Colonic mucosa (tissue), 4 donors: ENCODE measurements around the gene ZNF331. TPM values are rescaled to one million over a fixed set of nuclear protein-coding genes. Genes with fewer than 3 reads are reported as not detected.

Source experiments
- DNase-seq: peaks from one replicate; pipeline ENCODE4 v3.0.0-alpha.2; 2020
- H3K27ac ChIP-seq: fragments of 200-600 bp; one replicate; pipeline ENCODE4 v1.8.0; 2021
- H3K27me3 ChIP-seq: fragments of 200-600 bp; one replicate; pipeline ENCODE4 v1.8.0; 2021
- H3K36me3 ChIP-seq: fragments of 200-600 bp; one replicate; pipeline ENCODE4 v1.8.0; 2021
- H3K4me1 ChIP-seq: fragments of 200-600 bp; one replicate; pipeline ENCODE4 v1.8.0; 2021; ENCODE audit warnings: mild to moderate bottlenecking
- H3K4me3 ChIP-seq: fragments of 200-600 bp; one replicate; pipeline ENCODE4 v1.8.0; 2021
- H3K9ac ChIP-seq, 2 donors: one replicate each; pipeline ENCODE4 v1.7.0; 2013; ENCODE audit warnings: control low read depth in 2 of 2, low read depth in 2 of 2, low read length in 2 of 2
- H3K9me3 ChIP-seq: fragments of 200-600 bp; one replicate; pipeline ENCODE4 v1.8.0; 2021
- intact Hi-C: fragments of 100-400 bp; cut with DNase I; formaldehyde crosslinking; loops from one replicate; pipeline ENCODE4 v1.14.1; 2022
- total RNA-seq, 2 donors: library from RNA; stranded (reverse); fragmentation: NEBNext Ultra II Directional in 1 of 2; extraction: Animal tissue kit (Norgen Biotek cat#: 25700) in 1 of 2; gene quantifications; one replicate each; pipeline ENCODE4 v1.2.1, GENCODE V29; 2021
- TF ChIP-seq, protein P1 (sequence below): fragments of 200-600 bp; IDR thresholded peaks from one replicate; pipeline ENCODE4 v1.8.0; 2022; ENCODE audit warnings: antibody characterized with exemption, mild to moderate bottlenecking
- donor health status: healthy.
- donor health status: DM: no; HTN: no; CAD: no.
- donor health status: DM: no; HTN: no; CAD: no.

ZNF331 gene
- total RNA-seq, 2 donors from 2014 or later, result 4.3 to 7.8 TPM

- Histone ChIP-seq H3K4me1 (no peaks in the 10 kb centered on the region), H3K27ac (no peak overlapping the region), H3K4me3 (no peak overlapping the region), H3K9me3 (no peaks in the 10 kb centered on the region), H3K27me3 (no peaks in the 10 kb centered on the region), H3K36me3 (no peaks in the 10 kb centered on the region), H3K9ac (no peak overlapping the region)
- intact Hi-C loops, result no loop called here
- no peak for DNase-seq
- TF ChIP-seq, protein P1, sequence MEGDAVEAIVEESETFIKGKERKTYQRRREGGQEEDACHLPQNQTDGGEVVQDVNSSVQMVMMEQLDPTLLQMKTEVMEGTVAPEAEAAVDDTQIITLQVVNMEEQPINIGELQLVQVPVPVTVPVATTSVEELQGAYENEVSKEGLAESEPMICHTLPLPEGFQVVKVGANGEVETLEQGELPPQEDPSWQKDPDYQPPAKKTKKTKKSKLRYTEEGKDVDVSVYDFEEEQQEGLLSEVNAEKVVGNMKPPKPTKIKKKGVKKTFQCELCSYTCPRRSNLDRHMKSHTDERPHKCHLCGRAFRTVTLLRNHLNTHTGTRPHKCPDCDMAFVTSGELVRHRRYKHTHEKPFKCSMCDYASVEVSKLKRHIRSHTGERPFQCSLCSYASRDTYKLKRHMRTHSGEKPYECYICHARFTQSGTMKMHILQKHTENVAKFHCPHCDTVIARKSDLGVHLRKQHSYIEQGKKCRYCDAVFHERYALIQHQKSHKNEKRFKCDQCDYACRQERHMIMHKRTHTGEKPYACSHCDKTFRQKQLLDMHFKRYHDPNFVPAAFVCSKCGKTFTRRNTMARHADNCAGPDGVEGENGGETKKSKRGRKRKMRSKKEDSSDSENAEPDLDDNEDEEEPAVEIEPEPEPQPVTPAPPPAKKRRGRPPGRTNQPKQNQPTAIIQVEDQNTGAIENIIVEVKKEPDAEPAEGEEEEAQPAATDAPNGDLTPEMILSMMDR, result no peak
Observed at GRCh38 chr19:53549340-53549739, 11.4 kb downstream of the ZNF331 start.

DNA sequence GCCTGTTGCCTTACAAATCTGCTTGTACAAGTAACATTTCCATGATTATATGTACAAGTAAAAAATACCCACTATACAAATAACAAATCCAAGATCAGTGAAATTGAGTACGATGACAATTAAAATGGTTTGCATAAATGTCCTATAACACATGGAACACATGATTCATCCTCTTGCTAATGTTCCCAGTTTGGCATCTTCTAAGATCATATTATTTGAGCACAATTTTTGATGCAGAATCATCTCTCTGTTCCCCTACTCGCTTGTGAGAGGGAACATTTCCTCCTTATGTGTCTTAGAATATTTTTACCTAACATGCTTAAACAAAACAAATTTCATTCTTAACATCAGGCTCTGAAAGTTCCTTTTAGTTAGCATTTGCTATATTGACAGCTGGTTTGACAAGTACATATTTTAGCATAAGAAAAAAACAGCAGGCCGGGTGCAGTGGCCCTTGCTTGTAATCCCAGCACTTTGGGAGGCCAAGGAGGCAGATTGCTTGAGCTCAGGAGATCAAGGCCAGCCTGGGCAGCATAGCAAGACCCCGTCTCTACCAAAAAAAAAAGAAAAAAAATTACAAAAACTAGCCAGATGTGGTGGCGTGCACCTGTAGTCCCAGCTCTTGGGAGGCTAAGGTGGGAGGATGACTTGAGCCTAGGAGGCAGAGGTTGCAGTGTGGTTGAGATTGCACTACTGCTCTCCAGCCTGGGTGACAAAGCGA is 14.2 kb downstream of the ZNF331 start:
- TF ChIP-seq, protein P1, result no peak
- DNase-seq, result no peak
- H3K27me3 ChIP-seq, result no peaks in the 10 kb centered on the region
- no peak overlapping the region for H3K27ac ChIP-seq
- H3K9me3 ChIP-seq, result no peaks in the 10 kb centered on the region
- H3K36me3 ChIP-seq, result no peaks in the 10 kb centered on the region
- H3K4me3 ChIP-seq, result no peak overlapping the region
- H3K4me1 ChIP-seq, result no peaks in the 10 kb centered on the region
- intact Hi-C loops, result no loop called here
- H3K9ac ChIP-seq, result no peak overlapping the region

- no peak overlapping the region for H3K9ac ChIP-seq
Observed at GRCh38 chr19:53553156-53553555, 15.2 kb downstream of the ZNF331 start.

GRCh38 chr19:53553865-53554791 is 16.2 kb downstream of the ZNF331 start:
- Histone ChIP-seq H3K27me3 (no peaks in the 10 kb centered on the region), H3K36me3 (no peaks in the 10 kb centered on the region), H3K4me3 (peak overlapping the region; percentile 45), H3K9ac (peak overlapping the region; percentile 55 to 92), H3K9me3 (no peaks in the 10 kb centered on the region), H3K27ac (peak overlapping the region; percentile 53), H3K4me1 (no peaks in the 10 kb centered on the region)
- intact Hi-C loops, result no loop called here
- peak; percentile 86 for DNase-seq
- TF ChIP-seq, protein P1, result no peak

More at GRCh38 chr19:53553156-53553555, 15.2 kb downstream of the ZNF331 start:
- Histone ChIP-seq H3K4me3 (peak overlapping the region; percentile 45), H3K4me1 (no peaks in the 10 kb centered on the region), H3K9me3 (no peaks in the 10 kb centered on the region), H3K36me3 (no peaks in the 10 kb centered on the region), H3K27ac (peak overlapping the region; percentile 53), H3K27me3 (no peaks in the 10 kb centered on the region)
- intact Hi-C loops, result no loop called here
- TF ChIP-seq, protein P1, result no peak
- DNase-seq, result no peak

DNA sequence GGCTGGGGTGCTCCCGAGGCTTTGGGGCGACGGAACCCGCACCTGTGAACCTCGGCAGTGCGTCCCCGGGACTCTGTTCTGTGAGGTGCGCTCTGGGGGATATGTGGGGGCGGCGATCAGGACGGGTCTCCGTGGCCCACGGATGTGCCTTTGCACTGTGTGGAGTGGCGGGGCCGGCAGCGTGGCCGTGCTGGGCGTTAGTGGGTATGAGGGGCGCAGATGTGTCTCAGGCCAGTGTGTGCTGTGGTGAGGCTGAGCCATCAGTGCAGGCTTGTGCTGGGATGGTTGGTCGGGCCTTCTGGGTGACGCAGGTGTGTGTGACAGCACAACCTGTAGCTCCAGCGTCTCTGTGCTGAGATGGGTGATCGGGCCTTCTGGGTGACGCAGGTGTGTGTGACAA is 16.9 kb downstream of the ZNF331 start:
- no peak for DNase-seq
- H3K4me1 ChIP-seq, result no peaks in the 10 kb centered on the region

More for the DNA sequence above, 16.9 kb downstream of the ZNF331 start:
- intact Hi-C loops, result no loop called here
- TF ChIP-seq, protein P1, result no peak
- Histone ChIP-seq H3K9ac (peak overlapping the region; percentile 55 to 92), H3K27ac (peak overlapping the region; percentile 53), H3K27me3 (no peaks in the 10 kb centered on the region), H3K9me3 (no peaks in the 10 kb centered on the region), H3K4me3 (peak overlapping the region; percentile 45), H3K36me3 (no peaks in the 10 kb centered on the region)
